Fibroblast of peridontal ligament (primary cell): ENCODE data around the gene CCL22.
"Not testable (repeated sequence)": the region's sequence is repeated elsewhere in the genome, so short reads cannot be mapped to it uniquely, and the experiment has no call there.

Experiments used
- DNase-seq: peaks from one replicate; pipeline ENCODE4 v3.0.0-alpha.2; 2010; ENCODE audit errors: extremely low read depth

CCL22 gene

GRCh38 chr16:57394444-57394843 lies 35.9 kb downstream of the CCL22 start:
- no peak for DNase-seq

DNA sequence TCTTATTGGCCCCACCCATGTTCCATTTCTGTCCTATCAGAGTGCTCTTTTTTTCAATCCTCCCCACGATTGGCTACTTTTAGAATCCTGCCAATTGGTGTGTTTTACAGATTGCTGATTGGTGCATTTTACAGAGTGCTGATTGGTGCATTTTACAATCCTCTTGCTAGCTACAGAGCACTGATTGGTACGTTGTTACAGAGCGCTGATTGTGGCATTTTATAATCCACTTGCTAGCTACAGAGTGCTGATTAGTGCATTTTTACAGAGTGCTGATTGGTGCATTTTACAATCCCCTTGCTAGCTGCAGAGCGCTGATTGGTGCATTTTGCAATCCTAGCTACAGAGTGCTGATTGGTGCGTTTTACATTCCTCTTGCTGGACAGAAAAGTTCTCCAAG lies 36.4 kb downstream of the CCL22 start:
- no peak for DNase-seq

DNA sequence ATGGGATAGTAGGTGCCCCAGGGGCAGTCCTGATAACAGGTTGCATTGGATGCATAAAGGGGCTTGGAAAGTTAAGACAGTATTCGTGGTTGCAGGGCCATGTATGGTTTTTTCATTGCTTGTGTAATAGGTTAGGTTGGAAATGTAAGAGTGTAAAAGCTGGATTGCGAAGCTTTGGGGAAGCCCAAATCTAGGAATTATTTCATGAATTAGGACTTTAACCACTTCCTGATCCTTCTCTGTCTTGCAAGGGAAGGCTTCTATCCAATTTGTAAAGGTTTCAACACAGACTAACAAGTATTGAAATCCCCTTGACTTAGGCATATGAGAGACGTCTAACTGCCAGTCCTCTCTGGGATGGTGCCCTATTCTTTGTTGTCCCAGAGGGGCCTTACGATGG lies 38.2 kb downstream of the CCL22 start:
- DNase-seq: no peak

DNA sequence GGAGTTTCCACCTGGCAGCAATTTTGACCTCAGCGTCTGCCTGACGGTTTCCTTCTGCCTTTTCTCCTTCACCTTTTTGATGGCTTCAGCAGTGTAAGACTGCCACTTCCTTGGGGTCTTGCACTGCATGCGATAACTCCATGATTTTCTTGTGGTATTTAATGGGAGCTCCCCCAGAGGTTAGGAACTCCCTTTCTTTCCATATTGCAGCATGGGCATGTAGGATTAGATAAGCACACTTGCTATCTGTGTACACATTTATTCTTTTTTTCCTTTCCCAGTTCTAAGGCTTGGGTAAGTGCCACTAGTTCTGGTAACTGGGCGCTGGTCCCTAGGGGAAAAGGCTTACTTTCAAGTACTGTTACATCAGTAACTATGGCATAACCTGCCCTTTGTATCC lies 38.9 kb downstream of the CCL22 start:
- DNase-seq: not testable (repeated sequence)

GRCh38 chr16:57401943-57402640 lies 43.5 kb downstream of the CCL22 start:
- no peak for DNase-seq

DNA sequence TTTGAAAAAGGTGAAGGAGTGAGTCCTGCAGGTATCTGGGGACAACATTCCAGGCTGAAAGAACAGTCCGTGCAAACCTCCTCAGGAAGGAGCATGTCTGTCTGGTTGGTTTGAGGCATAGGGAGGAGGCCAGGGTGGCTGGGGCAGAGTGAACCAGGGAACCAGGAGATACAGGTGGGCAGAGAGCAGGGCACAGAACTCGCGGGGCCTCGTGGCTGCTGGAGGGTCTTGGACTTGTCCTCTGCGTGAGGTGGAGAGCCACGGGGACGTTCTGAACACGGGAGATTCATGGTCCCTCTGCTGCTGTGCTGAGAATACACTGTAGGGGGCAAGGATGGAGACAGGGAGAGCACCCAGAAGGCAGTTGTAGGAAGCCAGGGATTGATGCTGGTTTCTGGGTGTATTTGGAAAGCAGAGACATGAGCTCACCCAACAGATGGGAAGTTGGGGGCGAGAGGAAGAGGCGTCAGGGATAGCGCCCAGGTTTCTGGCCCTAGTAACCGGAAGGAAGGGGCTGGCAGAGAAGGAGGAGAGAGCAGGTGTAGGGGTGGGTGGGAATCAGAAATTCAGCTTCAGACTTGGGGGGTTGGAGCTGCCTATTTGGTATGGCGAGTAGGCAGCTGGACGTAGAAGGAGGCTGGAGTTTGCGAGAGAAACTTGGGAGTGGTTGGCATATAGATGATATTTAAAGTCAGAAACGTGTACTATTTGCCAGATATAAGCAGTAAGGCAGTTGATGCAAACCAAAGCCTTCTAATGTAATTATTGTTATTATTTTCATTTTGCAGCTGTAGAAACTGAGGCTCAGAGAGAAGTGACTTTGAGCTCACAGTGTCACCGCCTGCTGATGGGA lies 45.6 kb downstream of the CCL22 start, which contains the start of gene CCL17:
CCL17 (plus strand) TSS at position 803 of the 853 bp plus-strand sequence. CDS start 9,166 bp downstream, outside the sequence.
- DNase-seq: no peak

DNA sequence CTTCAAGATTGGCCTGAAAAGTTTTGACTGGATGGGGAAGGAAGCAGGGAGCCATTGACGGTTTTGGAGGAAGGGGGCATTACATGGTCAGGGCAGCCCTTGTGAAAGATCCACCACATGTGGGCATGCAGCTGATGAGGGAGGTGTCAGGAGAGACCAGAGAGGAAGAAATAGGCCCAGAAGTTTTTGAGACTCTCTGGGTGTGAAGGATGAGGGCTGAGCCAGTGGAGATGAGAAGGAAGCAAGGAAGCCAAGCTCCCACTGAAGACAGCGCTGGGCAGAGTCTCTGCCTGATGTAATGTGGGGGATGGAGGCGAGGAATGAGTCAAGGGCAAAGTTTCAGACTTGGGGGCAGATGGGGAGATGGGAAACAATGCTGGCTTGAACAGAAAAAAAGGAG lies 46.5 kb downstream of the CCL22 start:
- DNase-seq: no peak

- DNase-seq: no peak
Measured at GRCh38 chr16:57406881-57407280, 48.3 kb downstream of the CCL22 start.

DNA sequence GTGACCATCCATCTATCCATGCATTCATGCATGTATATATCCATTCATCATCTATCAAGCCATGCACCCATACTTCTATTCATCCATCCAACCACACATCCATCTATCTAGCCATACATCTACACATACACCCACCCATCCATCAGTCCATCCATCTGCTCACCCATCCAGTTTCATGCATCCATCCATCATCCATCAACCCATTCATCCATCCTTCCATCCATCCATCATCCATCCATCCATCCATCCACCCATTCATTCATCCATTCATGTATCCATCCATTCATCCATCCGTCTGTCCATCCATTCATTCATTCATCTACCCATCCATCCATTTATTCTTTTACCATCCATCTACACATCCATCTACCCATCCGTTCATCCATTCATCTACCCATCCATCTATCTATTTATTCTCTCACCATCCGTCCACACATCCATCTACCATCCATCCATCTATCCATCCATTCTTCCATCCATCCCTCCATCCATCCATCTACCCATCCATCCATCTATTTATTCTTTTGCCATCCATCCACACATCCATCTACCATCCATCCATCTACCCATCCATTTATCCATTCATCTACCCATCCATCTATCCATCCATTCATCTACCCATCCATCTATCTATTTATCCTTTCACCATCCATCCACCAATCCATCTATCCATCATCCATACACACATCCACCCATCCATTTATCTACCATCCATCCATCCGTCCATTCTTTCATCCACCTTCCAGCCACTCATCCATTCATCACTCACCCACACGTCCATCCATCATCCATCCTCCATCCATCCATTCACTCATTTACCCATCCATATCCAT lies 49.2 kb downstream of the CCL22 start:
- no peak for DNase-seq

DNA sequence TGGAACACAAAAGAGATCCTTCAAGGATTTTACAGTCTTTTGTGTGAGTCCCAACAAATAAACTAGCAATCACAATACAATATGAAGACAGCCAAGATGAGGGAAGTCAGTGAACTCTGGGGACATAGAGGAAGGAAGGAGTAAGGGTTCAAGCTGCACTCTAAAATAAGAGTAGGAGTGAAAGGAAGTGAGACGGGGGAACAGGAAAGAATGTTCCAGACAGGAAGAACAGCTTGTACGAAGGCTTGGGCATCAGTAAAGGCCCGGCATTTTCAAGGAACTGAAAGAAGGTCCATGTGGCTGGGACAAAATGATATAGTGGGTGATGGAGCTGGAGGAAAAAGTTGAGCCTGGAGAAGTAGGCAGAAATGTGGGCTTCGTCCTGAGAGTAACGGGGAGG lies 50.5 kb downstream of the CCL22 start:
- no peak for DNase-seq

GRCh38 chr16:57409870-57410587 lies 51.4 kb downstream of the CCL22 start:
- no peak for DNase-seq

DNA sequence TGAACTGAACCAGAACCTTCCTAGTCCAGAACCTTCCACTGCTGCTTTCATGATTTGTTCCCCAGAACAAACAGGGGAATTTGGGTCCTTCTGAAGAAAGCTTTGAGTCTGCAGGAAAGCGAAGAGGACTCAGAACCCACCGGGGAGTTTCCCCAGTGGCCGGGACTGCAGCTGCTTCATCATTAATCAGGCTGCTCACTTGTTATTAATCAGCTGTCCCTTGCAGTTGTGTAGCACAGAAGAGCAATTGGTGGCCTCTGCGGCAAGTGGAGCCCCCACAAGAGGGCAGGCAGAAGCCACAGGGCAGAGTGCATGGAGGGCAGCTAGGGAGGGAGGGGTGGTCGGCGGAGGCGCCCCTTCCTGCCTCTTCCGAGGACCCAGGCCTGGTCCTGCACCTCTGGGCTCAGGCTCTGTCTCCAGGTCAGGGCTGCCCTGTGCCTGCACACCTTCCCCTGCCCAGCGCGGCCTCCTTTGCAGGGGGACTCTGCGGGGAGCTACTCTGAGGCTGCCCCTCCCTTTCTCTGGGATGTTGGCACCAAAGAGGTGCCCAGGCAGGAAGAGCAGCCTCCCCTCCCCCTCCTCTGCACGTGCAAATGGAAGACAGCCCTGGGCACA lies 52.9 kb downstream of the CCL22 start:
- no peak for DNase-seq

GRCh38 chr16:57412584-57412983 lies 54.0 kb downstream of the CCL22 start:
- no peak for DNase-seq

GRCh38 chr16:57413301-57413730 lies 54.7 kb downstream of the CCL22 start:
- no peak for DNase-seq

DNA sequence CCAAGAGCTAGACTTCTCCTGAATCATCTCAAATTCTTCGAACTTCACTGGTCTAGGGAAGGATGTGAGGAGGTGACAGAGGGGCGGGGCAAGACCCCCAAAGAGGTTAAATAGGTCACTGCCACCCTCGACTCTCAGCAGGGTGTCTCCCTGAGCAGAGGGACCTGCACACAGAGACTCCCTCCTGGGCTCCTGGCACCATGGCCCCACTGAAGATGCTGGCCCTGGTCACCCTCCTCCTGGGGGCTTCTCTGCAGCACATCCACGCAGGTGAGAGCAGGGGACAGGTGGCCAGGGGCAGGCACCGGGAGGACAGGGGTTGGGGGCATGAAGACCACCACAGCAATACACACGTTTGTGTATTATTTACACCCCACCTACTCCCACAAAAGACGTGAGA lies 55.1 kb downstream of the CCL22 start:
- no peak for DNase-seq
